T-cell (primary cell): Measurements from ENCODE around the gene FGGY. TPM values are rescaled to one million over a fixed set of nuclear protein-coding genes. Genes with fewer than 3 reads are reported as not detected.

Experiments
- ATAC-seq, 4 experiments: fragments of 200-7000 bp in 3 of 4; fragments of 150-1000 bp in 1 of 4; cut with Tn5 transposase; replicated peaks in 1 of 4; 1 replicate in 3 of 4; 2 replicates in 1 of 4; pipeline ENCODE4 v1.10.0; 2021; ENCODE audit warnings: moderate library complexity in 3 of 4, mild to moderate bottlenecking in 2 of 4, moderate number of reproducible peaks in 1 of 4
- CTCF ChIA-PET, 2 donors: fragments of 300-600 bp; sonication (Branson Sonifier 250); formaldehyde crosslinking; loops; one replicate each; lab custom pipeline; 2022; ENCODE audit warnings: antibody characterized with exemption in 2 of 2; lab: Charles Lee
- POLR2A ChIA-PET, 2 donors: fragments of 300-600 bp; sonication (Branson Sonifier 250); formaldehyde crosslinking; loops; one replicate each; lab custom pipeline; 2022; ENCODE audit warnings: antibody characterized with exemption in 2 of 2; lab: Charles Lee
- DNase-seq, 35 experiments: peaks; one replicate each; pipeline versions ENCODE4 v3.0.0 to v3.0.0-alpha.2; 2013 to 2023
- H3K27ac ChIP-seq: one replicate; pipeline ENCODE4 v1.5.1; 2013; ENCODE audit warnings: low read length
- H3K27me3 ChIP-seq, 2 experiments: replicated peaks in 1 of 2; 1 replicate in 1 of 2; 2 replicates in 1 of 2; pipeline versions ENCODE4 v1.6.1 to v1.7.0; 2013; ENCODE audit warnings: low read length in 1 of 2, mixed read lengths in 1 of 2; ENCODE audit not compliant: control insufficient read depth in 2 of 2, insufficient read depth in 2 of 2; ENCODE audit errors: extremely low read depth in 1 of 2
- H3K36me3 ChIP-seq, 2 donors: 1 replicate in 1 of 2; 2 replicates in 1 of 2; pipeline versions ENCODE4 v1.6.1 to v1.7.0; 2013; ENCODE audit warnings: low read length in 1 of 2; ENCODE audit not compliant: control insufficient read depth in 2 of 2, insufficient read depth in 1 of 2; ENCODE audit errors: extremely low read depth in 1 of 2
- H3K4me1 ChIP-seq, 2 experiments: 1 replicate in 1 of 2; 2 replicates in 1 of 2; pipeline versions ENCODE4 v1.6.1 to v1.7.0; 2013; ENCODE audit warnings: low read length in 2 of 2, mixed read lengths in 1 of 2; ENCODE audit not compliant: insufficient read depth in 2 of 2, control insufficient read depth in 1 of 2; ENCODE audit errors: extremely low read depth in 1 of 2
- H3K4me3 ChIP-seq, 2 donors: 1 replicate in 1 of 2; 2 replicates in 1 of 2; pipeline versions ENCODE4 v1.5.1 to v1.7.0; 2013; ENCODE audit warnings: mild to moderate bottlenecking in 2 of 2, low read length in 1 of 2, moderate library complexity in 1 of 2; ENCODE audit not compliant: control insufficient read depth in 1 of 2; ENCODE audit errors: extremely low read depth in 1 of 2
- H3K9me3 ChIP-seq: 2 replicates; pipeline ENCODE4 v1.7.0; 2013
- H3K27ac Mint-ChIP-seq, 2 donors: one replicate each; pipeline ENCODE4 v1.8.0; 2020 to 2021; ENCODE audit warnings: mild to moderate bottlenecking in 2 of 2, mixed read lengths in 2 of 2
- H3K27me3 Mint-ChIP-seq, 2 donors: one replicate each; pipeline ENCODE4 v1.8.0; 2021 to 2022; ENCODE audit warnings: mixed read lengths in 2 of 2
- H3K36me3 Mint-ChIP-seq: one replicate; pipeline ENCODE4 v1.8.0; 2021; ENCODE audit warnings: mixed read lengths
- H3K4me1 Mint-ChIP-seq, 3 donors: one replicate each; pipeline ENCODE4 v1.8.0; 2020 to 2022; ENCODE audit warnings: mixed read lengths in 3 of 3, mild to moderate bottlenecking in 1 of 3
- H3K4me3 Mint-ChIP-seq, 3 donors: one replicate each; pipeline ENCODE4 v1.8.0; 2020 to 2022; ENCODE audit warnings: mild to moderate bottlenecking in 3 of 3, mixed read lengths in 3 of 3, moderate library complexity in 3 of 3
- H3K9me3 Mint-ChIP-seq, 3 donors: one replicate each; pipeline ENCODE4 v1.8.0; 2020 to 2022; ENCODE audit warnings: mixed read lengths in 3 of 3
- WGBS: methylation state at CpG from one replicate; pipeline ENCODE4 v1.1.5; 2013; ENCODE audit warnings: missing lambda C conversion rate; ENCODE audit not compliant: insufficient coverage; 5-methylcytosine and 5-hydroxymethylcytosine counted together
- total RNA-seq, 35 experiments: library from RNA in 6 of 35; stranded (reverse) in 6 of 35; fragments of 120-200 nt in 1 of 35; gene quantifications; one replicate each; pipeline versions ENCODE4 v1.2.1 to v1.2.4 and lab custom pipeline; 2013 to 2026

The FGGY gene
- total RNA-seq, 5 donors from 2014 or later (not counting 1 experiment from before 2014, with no cell fraction given) = 7.8 to 21.7 (median 12.6) TPM

DNA sequence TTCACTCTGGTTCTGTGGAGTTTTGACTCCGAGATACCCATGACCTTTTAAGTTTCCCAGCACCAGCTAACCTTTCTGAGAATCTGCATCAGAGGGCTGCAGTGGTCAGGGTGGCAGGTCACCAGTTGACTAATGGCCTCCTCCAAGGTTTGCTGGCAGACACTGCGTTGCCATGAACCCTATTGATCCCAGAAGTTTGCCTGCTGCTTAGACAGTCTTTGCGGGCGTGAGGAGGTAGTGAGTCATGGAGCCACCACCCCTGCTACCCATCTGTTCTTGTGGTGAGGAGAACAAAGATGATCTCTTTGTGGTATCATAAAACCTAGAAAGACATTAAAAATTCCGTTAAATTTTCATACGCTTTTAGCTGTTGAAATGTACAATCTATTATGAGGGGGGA, 180.4 kb downstream of the FGGY start:
- Histone ChIP-seq H3K27ac (no peak overlapping the region), H3K4me1 (no peaks in the 10 kb centered on the region), H3K4me3 (no peak overlapping the region), H3K27me3 (no peaks in the 10 kb centered on the region), H3K36me3 (no peaks in the 10 kb centered on the region), H3K9me3 (no peaks in the 10 kb centered on the region)
- ChIA-PET POLR2A (no interaction called here), CTCF (no interaction called here)
- ATAC-seq (peak in 1 of 4 experiments; percentile 65), DNase-seq (no peak)
- 75% methylated on average over 1 of the region's 6 CpGs for WGBS
- no peaks in the 10 kb centered on the region for H3K9me3 Mint-ChIP-seq
- no peak overlapping the region for H3K27ac Mint-ChIP-seq
- H3K27me3 Mint-ChIP-seq = no peaks in the 10 kb centered on the region
- H3K4me1 Mint-ChIP-seq = peaks cover 0 to 7% (median 3%) of the 10 kb centered on the region in 3 donors
- H3K36me3 Mint-ChIP-seq = peaks cover 6% of the 10 kb centered on the region
- H3K4me3 Mint-ChIP-seq = no peak overlapping the region

DNA sequence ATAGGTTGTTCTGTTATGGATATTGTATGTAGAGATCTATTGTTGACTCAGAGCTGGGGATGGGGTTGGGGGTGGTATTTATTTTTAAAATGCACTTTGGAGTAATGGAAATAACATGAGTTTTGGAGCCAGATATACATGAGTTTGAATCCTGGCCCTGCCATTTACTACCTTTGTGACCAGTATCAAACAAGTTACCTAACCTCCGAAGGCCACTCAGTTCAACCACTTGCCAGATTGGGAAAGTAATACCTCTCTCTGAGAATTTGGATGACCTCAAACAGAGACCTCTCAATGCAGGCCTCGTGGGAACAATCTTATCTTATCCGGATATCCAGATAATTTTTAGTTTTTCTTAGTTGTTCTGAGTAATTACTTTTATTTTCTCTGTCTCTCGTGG, 181.0 kb downstream of the FGGY start:
- peaks cover 0 to 7% (median 3%) of the 10 kb centered on the region in 3 donors for H3K4me1 Mint-ChIP-seq
- WGBS = no CpG with 5 or more reads among the region's 4 CpGs
- H3K9me3 ChIP-seq = no peaks in the 10 kb centered on the region
- H3K36me3 Mint-ChIP-seq = peaks cover 2% of the 10 kb centered on the region
- POLR2A ChIA-PET = no interaction called here
- no peaks in the 10 kb centered on the region for H3K9me3 Mint-ChIP-seq
- H3K27me3 ChIP-seq = no peaks in the 10 kb centered on the region
- no peak overlapping the region for H3K4me3 ChIP-seq
- H3K4me3 Mint-ChIP-seq = no peak overlapping the region
- H3K27ac Mint-ChIP-seq = no peak overlapping the region
- H3K4me1 ChIP-seq = no peaks in the 10 kb centered on the region
- CTCF ChIA-PET = no interaction called here
- ATAC-seq = no peak
- H3K27ac ChIP-seq = no peak overlapping the region
- H3K36me3 ChIP-seq = no peaks in the 10 kb centered on the region
- H3K27me3 Mint-ChIP-seq = no peaks in the 10 kb centered on the region
- no peak for DNase-seq

GRCh38 chr1:59478822-59479221, 181.9 kb downstream of the FGGY start:
- Histone ChIP-seq H3K27me3 (no peaks in the 10 kb centered on the region), H3K36me3 (no peaks in the 10 kb centered on the region), H3K4me3 (no peak overlapping the region), H3K27ac (no peak overlapping the region), H3K4me1 (no peaks in the 10 kb centered on the region), H3K9me3 (no peaks in the 10 kb centered on the region)
- Mint-ChIP-seq H3K27ac (no peak overlapping the region), H3K4me1 (peaks cover 0 to 7% (median 3%) of the 10 kb centered on the region in 3 donors), H3K27me3 (no peaks in the 10 kb centered on the region), H3K36me3 (no peaks in the 10 kb centered on the region), H3K4me3 (no peak overlapping the region), H3K9me3 (no peaks in the 10 kb centered on the region)
- CTCF ChIA-PET = interaction anchor here in 1 of 2 donors (0.7 kb wide), 1 partner anchor 9 kb away, joined by 3 read pairs; no protein-coding TSS in a partner anchor
- POLR2A ChIA-PET = no interaction called here
- DNase-seq (no peak), ATAC-seq (no peak)
- WGBS = no CpG with 5 or more reads among the region's 2 CpGs

GRCh38 chr1:59480188-59480888, 183.4 kb downstream of the FGGY start:
- Mint-ChIP-seq H3K27ac (no peak overlapping the region), H3K4me1 (peaks cover 0 to 7% (median 3%) of the 10 kb centered on the region in 3 donors), H3K36me3 (no peaks in the 10 kb centered on the region), H3K9me3 (no peaks in the 10 kb centered on the region), H3K27me3 (no peaks in the 10 kb centered on the region), H3K4me3 (no peak overlapping the region)
- no peaks in the 10 kb centered on the region for H3K4me1 ChIP-seq
- no peak for DNase-seq
- POLR2A ChIA-PET = no interaction called here
- no peaks in the 10 kb centered on the region for H3K9me3 ChIP-seq
- CTCF ChIA-PET = no interaction called here
- H3K36me3 ChIP-seq = no peaks in the 10 kb centered on the region
- no peak overlapping the region for H3K4me3 ChIP-seq
- no peaks in the 10 kb centered on the region for H3K27me3 ChIP-seq
- WGBS = 94% methylated on average over 4 of the region's 7 CpGs
- no peak overlapping the region for H3K27ac ChIP-seq
- no peak for ATAC-seq

- H3K36me3 Mint-ChIP-seq = no peaks in the 10 kb centered on the region
- peaks cover 0 to 6% (median 1%) of the 10 kb centered on the region in 3 donors for H3K4me1 Mint-ChIP-seq
- H3K4me3 ChIP-seq = no peak overlapping the region
- no peaks in the 10 kb centered on the region for H3K4me1 ChIP-seq
- DNase-seq (no peak), ATAC-seq (no peak)
- H3K27me3 ChIP-seq = no peaks in the 10 kb centered on the region
- ChIA-PET POLR2A (no interaction called here), CTCF (no interaction called here)
- WGBS = 71% methylated on average over 1 of the region's 3 CpGs
- H3K27ac Mint-ChIP-seq = no peak overlapping the region
- H3K4me3 Mint-ChIP-seq = no peak overlapping the region
- no peaks in the 10 kb centered on the region for H3K36me3 ChIP-seq
- no peaks in the 10 kb centered on the region for H3K9me3 ChIP-seq
- H3K27ac ChIP-seq = no peak overlapping the region
- H3K27me3 Mint-ChIP-seq = no peaks in the 10 kb centered on the region
- H3K9me3 Mint-ChIP-seq = no peaks in the 10 kb centered on the region
Measured at GRCh38 chr1:59481881-59482505, 185.1 kb downstream of the FGGY start.

GRCh38 chr1:59482986-59483385, 186.1 kb downstream of the FGGY start:
- Mint-ChIP-seq H3K27me3 (no peaks in the 10 kb centered on the region), H3K36me3 (no peaks in the 10 kb centered on the region), H3K4me3 (no peak overlapping the region), H3K9me3 (no peaks in the 10 kb centered on the region), H3K4me1 (peaks cover 0 to 2% (median 0%) of the 10 kb centered on the region in 3 donors), H3K27ac (no peak overlapping the region)
- no peak for ATAC-seq
- ChIA-PET POLR2A (no interaction called here), CTCF (no interaction called here)
- Histone ChIP-seq H3K9me3 (no peaks in the 10 kb centered on the region), H3K27ac (no peak overlapping the region), H3K4me1 (no peaks in the 10 kb centered on the region), H3K36me3 (no peaks in the 10 kb centered on the region), H3K27me3 (no peaks in the 10 kb centered on the region), H3K4me3 (no peak overlapping the region)
- WGBS = 100% methylated on average over 1 of the region's 1 CpG
- DNase-seq = no peak
